H1 (cell line): ENCODE measurements around the gene NCOA1. TPM values are rescaled to one million over a fixed set of nuclear protein-coding genes. Genes with fewer than 3 reads are reported as not detected.

ENCODE experiments used
- CTCF ChIA-PET: fragments of 300-600 bp; sonication (Branson Sonifier 250); formaldehyde crosslinking; loops from one replicate; lab custom pipeline; 2021; ENCODE audit not compliant: partially characterized antibody; lab: Charles Lee
- POLR2A ChIA-PET: fragments of 300-600 bp; sonication (Branson Sonifier 250); formaldehyde crosslinking; loops from one replicate; lab custom pipeline; 2021; ENCODE audit warnings: inconsistent platforms; ENCODE audit not compliant: partially characterized antibody; lab: Charles Lee
- DNase-seq, 2 experiments: peaks; one replicate each; pipeline versions ENCODE4 v3.0.0 to v3.0.0-alpha.2; 2010 to 2022; ENCODE audit warnings: low spot score in 2 of 2, low read depth in 1 of 2, mixed read lengths in 1 of 2
- FAIRE-seq: peaks from 2 replicates; lab custom pipeline; 2011; peaks lifted over from hg19 to GRCh38; lab: Jason Lieb, UNC
- H2AFZ ChIP-seq: 2 replicates; pipeline ENCODE4 v1.8.1; 2012; ENCODE audit warnings: low read length, inconsistent platforms
- H2AK5ac ChIP-seq: 2 replicates; pipeline ENCODE4 v1.6.1; 2013; ENCODE audit warnings: low read depth, low read length
- H2BK120ac ChIP-seq: replicated peaks from 2 replicates; pipeline ENCODE3; 2013; ENCODE audit warnings: low read depth, low read length, inconsistent platforms
- H2BK12ac ChIP-seq: 2 replicates; pipeline ENCODE4 v1.6.1; 2013; ENCODE audit warnings: low read depth, low read length
- H2BK15ac ChIP-seq: 2 replicates; pipeline ENCODE4 v1.6.1; 2013; ENCODE audit warnings: low read length
- H2BK20ac ChIP-seq: 2 replicates; pipeline ENCODE4 v1.6.1; 2013; ENCODE audit warnings: low read length
- H2BK5ac ChIP-seq: 2 replicates; pipeline ENCODE4 v1.6.1; 2013; ENCODE audit warnings: low read depth, low read length
- H3K14ac ChIP-seq: 2 replicates; pipeline ENCODE4 v1.6.1; 2013; ENCODE audit warnings: inconsistent platforms; ENCODE audit not compliant: insufficient read length
- H3K18ac ChIP-seq: 2 replicates; pipeline ENCODE4 v1.6.1; 2013; ENCODE audit warnings: low read length; ENCODE audit errors: extremely low read depth
- H3K23ac ChIP-seq: 2 replicates; pipeline ENCODE4 v1.6.1; 2013; ENCODE audit warnings: inconsistent platforms; ENCODE audit not compliant: insufficient read length
- H3K23me2 ChIP-seq: 2 replicates; pipeline ENCODE4 v1.6.1; 2013; ENCODE audit warnings: low read depth, low read length
- H3K27ac ChIP-seq: 2 replicates; pipeline ENCODE4 v1.6.1; 2011; ENCODE audit warnings: low read depth, low read length, inconsistent platforms
- H3K27me3 ChIP-seq, 4 experiments: replicated peaks in 1 of 4; 1 replicate in 1 of 4; 2 replicates in 3 of 4; pipeline versions ENCODE4 v1.6.1 to v1.8.1; 2011 to 2013; ENCODE audit warnings: low read length in 3 of 4, mild to moderate bottlenecking in 3 of 4, inconsistent platforms in 2 of 4, mixed read lengths in 2 of 4, moderate library complexity in 1 of 4; ENCODE audit not compliant: control insufficient read depth in 3 of 4, insufficient read depth in 3 of 4; ENCODE audit errors: extremely low read depth in 1 of 4
- H3K36me3 ChIP-seq, 4 experiments: 2 replicates each; pipeline versions ENCODE4 v1.6.1 to v1.8.1; 2011 to 2013; ENCODE audit warnings: mild to moderate bottlenecking in 4 of 4, low read length in 3 of 4, moderate library complexity in 2 of 4, control low read depth in 1 of 4, inconsistent platforms in 1 of 4; ENCODE audit not compliant: insufficient read depth in 4 of 4, control insufficient read depth in 2 of 4
- H3K4ac ChIP-seq: replicated peaks from 2 replicates; pipeline ENCODE3; 2013; ENCODE audit warnings: low read length, low read depth, mixed read lengths, inconsistent platforms; ENCODE audit not compliant: insufficient read length
- H3K4me1 ChIP-seq, 4 experiments: replicated peaks in 1 of 4; 1 replicate in 1 of 4; 2 replicates in 3 of 4; pipeline versions ENCODE4 v1.6.1 to v1.8.1; 2011 to 2013; ENCODE audit warnings: low read length in 3 of 4, inconsistent platforms in 2 of 4, mixed read lengths in 1 of 4; ENCODE audit not compliant: insufficient read depth in 4 of 4, control insufficient read depth in 3 of 4
- H3K4me2 ChIP-seq, 2 experiments: 2 replicates each; pipeline versions ENCODE4 v1.6.1 to v1.8.1; 2011 to 2013; ENCODE audit warnings: low read depth in 2 of 2, low read length in 2 of 2, control low read depth in 1 of 2, inconsistent platforms in 1 of 2, mild to moderate bottlenecking in 1 of 2; ENCODE audit not compliant: insufficient read depth in 1 of 2
- H3K4me3 ChIP-seq, 4 experiments: fragments of 200-600, 300-600 bp in 1 of 4; sonication (generic), shearing (Covaris generic), sonication (Bioruptor Twin) in 1 of 4; 2 replicates each; pipeline versions ENCODE4 v1.5.1 to v1.8.1; 2011 to 2016; ENCODE audit warnings: low read length in 4 of 4, low read depth in 3 of 4, control low read depth in 2 of 4, inconsistent platforms in 2 of 4, mild to moderate bottlenecking in 2 of 4, mixed read lengths in 1 of 4, moderate library complexity in 1 of 4; ENCODE audit not compliant: insufficient read depth in 2 of 4; ENCODE audit errors: extremely low read depth in 1 of 4
- H3K56ac ChIP-seq: replicated peaks from 2 replicates; pipeline ENCODE3; 2013; ENCODE audit warnings: low read depth, mild to moderate bottlenecking, mixed read lengths, low read length, inconsistent platforms; ENCODE audit not compliant: insufficient read length
- H3K79me1 ChIP-seq: 2 replicates; pipeline ENCODE4 v1.6.1; 2013; ENCODE audit warnings: low read depth, low read length, control low read depth
- H3K79me2 ChIP-seq, 2 experiments: 2 replicates each; pipeline versions ENCODE4 v1.6.1 to v1.8.1; 2012 to 2013; ENCODE audit warnings: low read length in 2 of 2, mild to moderate bottlenecking in 2 of 2, inconsistent platforms in 1 of 2; ENCODE audit not compliant: insufficient read depth in 2 of 2, control insufficient read depth in 1 of 2
- H3K9ac ChIP-seq, 4 experiments: replicated peaks in 1 of 4; 1 replicate in 1 of 4; 2 replicates in 3 of 4; pipeline versions ENCODE4 v1.6.1 to v1.8.1; 2011 to 2013; ENCODE audit warnings: low read depth in 3 of 4, low read length in 3 of 4, control low read depth in 2 of 4, mild to moderate bottlenecking in 2 of 4, moderate library complexity in 2 of 4, inconsistent platforms in 1 of 4; ENCODE audit errors: extremely low read depth in 1 of 4
- H3K9me3 ChIP-seq, 2 experiments: 2 replicates each; pipeline versions ENCODE4 v1.6.1 to v1.8.1; 2012 to 2013; ENCODE audit warnings: mild to moderate bottlenecking in 2 of 2, moderate library complexity in 2 of 2, control low read depth in 1 of 2, inconsistent platforms in 1 of 2, low read depth in 1 of 2, low read length in 1 of 2, mixed read lengths in 1 of 2; ENCODE audit not compliant: insufficient read depth in 2 of 2
- H4K20me1 ChIP-seq, 2 experiments: replicated peaks in 1 of 2; 2 replicates each; pipeline versions ENCODE3 to v1.8.1; 2011 to 2013; ENCODE audit warnings: inconsistent platforms in 2 of 2, low read length in 2 of 2, mild to moderate bottlenecking in 1 of 2; ENCODE audit not compliant: insufficient read depth in 2 of 2, control insufficient read depth in 1 of 2
- H4K5ac ChIP-seq: 2 replicates; pipeline ENCODE4 v1.6.1; 2013; ENCODE audit warnings: low read length, low read depth, mixed read lengths, inconsistent platforms; ENCODE audit not compliant: insufficient read length
- H4K8ac ChIP-seq: 2 replicates; pipeline ENCODE4 v1.8.0; 2013; ENCODE audit warnings: mild to moderate bottlenecking, moderate library complexity, low read length, inconsistent platforms; ENCODE audit not compliant: insufficient read depth; ENCODE audit errors: extremely low read depth
- H4K91ac ChIP-seq: replicated peaks from 2 replicates; pipeline ENCODE3; 2013; ENCODE audit warnings: low read length, mixed read lengths, inconsistent platforms; ENCODE audit not compliant: insufficient read length
- TCF12 ChIP-seq: IDR thresholded peaks from 2 replicates; pipeline ENCODE4 v1.6.1; 2011; ENCODE audit warnings: low read depth, mild to moderate bottlenecking, low read length
- WGBS, 2 experiments: shearing (Covaris generic) in 1 of 2; methylation state at CpG; one replicate each; pipeline versions ENCODE4 v1.1.6 to v1.1.7; 2013 to 2015; ENCODE audit warnings: low lambda C conversion rate in 2 of 2, mixed read lengths in 2 of 2, inconsistent platforms in 1 of 2, low coverage in 1 of 2, missing lambda C conversion rate in 1 of 2; ENCODE audit not compliant: insufficient replicate concordance in 2 of 2, insufficient coverage in 1 of 2, insufficient read length in 1 of 2; ENCODE audit errors: extremely low coverage in 1 of 2, missing lambda C conversion rate in 1 of 2; 5-methylcytosine and 5-hydroxymethylcytosine counted together
- polyA plus RNA-seq, 7 experiments: library from polyadenylated mRNA; depleted of rRNA in 3 of 7; stranded (reverse) in 5 of 7; unstranded in 2 of 7; fragments of >200 nt in 5 of 7; fragments of 200-250 nt in 2 of 7; gene quantifications; 1 replicate in 5 of 7; 2 replicates in 1 of 7; 4 replicates in 1 of 7; pipeline versions ENCODE4 v1.2.1 to v1.2.3, GENCODE V29; 2011 to 2013; ENCODE audit warnings: missing spikeins in 2 of 7, mixed read lengths in 2 of 7
- total RNA-seq: library from RNA; stranded (reverse); fragmentation: NEBNext Ultra II Directional; extraction: Animal tissue kit (Norgen Biotek cat#: 25700); gene quantifications from 2 replicates; pipeline ENCODE4 v1.2.1, GENCODE V29; 2021

NCOA1 gene
- total and polyA plus RNA-seq, 2 of the 8 experiments (the other 6 are each of a cell fraction or from before 2014, with no cell fraction given): 12.8 to 17.9 TPM

DNA sequence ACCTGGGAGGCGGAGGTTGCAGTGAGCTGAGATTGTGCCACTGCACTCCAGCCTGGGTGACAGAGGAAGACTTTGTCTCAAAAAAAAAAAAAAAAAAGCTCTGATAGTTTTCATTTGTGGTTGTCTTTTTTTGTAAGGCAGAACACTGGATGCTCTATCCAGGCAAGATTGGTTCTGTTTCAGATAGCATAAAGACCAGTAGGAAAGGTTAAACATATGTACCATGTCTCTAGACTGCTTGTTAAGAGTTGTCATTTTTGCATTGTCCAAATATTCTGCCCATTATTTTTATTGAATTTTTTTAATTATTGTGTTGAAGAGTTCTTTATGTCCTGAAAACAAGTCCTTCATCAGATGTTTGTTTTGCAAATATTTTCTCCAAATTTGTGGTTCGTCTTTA, 60.0 kb downstream of the NCOA1 start:
- Histone ChIP-seq H3K14ac (no peak overlapping the region), H3K23ac (no peak overlapping the region), H3K18ac (no peak overlapping the region), H3K4ac (no peak overlapping the region), H3K36me3 (no peaks in the 10 kb centered on the region), H2BK15ac (no peak overlapping the region), H3K27me3 (no peaks in the 10 kb centered on the region), H2AK5ac (no peak overlapping the region), H3K9ac (no peak overlapping the region), H2BK5ac (no peak overlapping the region), H3K79me1 (no peaks in the 10 kb centered on the region), H3K23me2 (no peaks in the 10 kb centered on the region), H2BK12ac (no peak overlapping the region), H3K9me3 (peaks cover 6 to 11% of the 10 kb centered on the region in 2 experiments; a peak in 2 of 4 replicates), H3K79me2 (no peaks in the 10 kb centered on the region; a peak in 1 of 4 replicates), H3K4me1 (peaks cover 0 to 3% (median 0%) of the 10 kb centered on the region in 4 experiments; a peak in 1 of 7 replicates), H4K20me1 (no peaks in the 10 kb centered on the region), H2BK120ac (no peak overlapping the region), H3K56ac (no peak overlapping the region), H3K27ac (no peak overlapping the region), H2BK20ac (no peak overlapping the region), H4K5ac (no peak overlapping the region), H4K8ac (no peak overlapping the region), H3K4me3 (no peak overlapping the region), H2AFZ (no peak overlapping the region), H4K91ac (no peak overlapping the region), H3K4me2 (no peak overlapping the region)
- POLR2A ChIA-PET: no interaction called here
- DNase-seq (no peak), FAIRE-seq (no peak)
- 97% methylated on average over 2 of the region's 2 CpGs; no CpG with 5 or more reads in 1 of the 2 experiments for WGBS, 2 experiments
- CTCF ChIA-PET: interaction anchor here (1.0 to 1.1 kb wide), 3 partner anchors 9 to 141 kb away, joined by 3 read pairs; no protein-coding TSS in a partner anchor
- no peak for TF ChIP-seq TCF12
